ENCODE measurements around the gene ST6GALNAC6.
"Not testable (repeated sequence)": the region's sequence is repeated elsewhere in the genome, so short reads cannot be mapped to it uniquely, and the experiment has no call there.

The ST6GALNAC6 gene

DNA sequence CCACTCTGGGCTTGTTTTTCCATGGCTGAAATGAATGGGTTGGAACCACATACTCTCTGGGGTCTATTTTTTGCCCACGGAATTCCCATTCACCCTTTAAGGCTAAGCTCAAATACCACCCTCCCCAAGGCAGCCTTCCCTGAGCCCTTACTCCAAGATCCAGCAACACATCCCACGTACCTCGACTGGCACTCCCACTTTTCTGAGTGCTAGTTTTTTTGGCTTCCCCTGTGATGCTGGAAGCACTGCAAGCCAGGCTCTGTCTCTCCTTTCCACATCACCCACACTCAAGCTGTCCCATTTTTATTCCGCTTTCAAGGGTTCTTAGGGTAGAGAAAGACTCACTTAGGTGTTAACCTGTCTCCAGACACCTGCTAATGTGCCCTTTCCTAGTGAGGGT, 6.0 kb downstream of the ST6GALNAC6 start:
- DNase-seq (ENCODE audit: low read depth): no peak

GRCh38 chr9:127892831-127893230, 6.6 kb downstream of the ST6GALNAC6 start:
- DNase-seq (ENCODE audit: low read depth): no peak

- DNase-seq (ENCODE audit: low read depth): no peak
Measured at GRCh38 chr9:127890053-127890452, 9.3 kb downstream of the ST6GALNAC6 start.

DNA sequence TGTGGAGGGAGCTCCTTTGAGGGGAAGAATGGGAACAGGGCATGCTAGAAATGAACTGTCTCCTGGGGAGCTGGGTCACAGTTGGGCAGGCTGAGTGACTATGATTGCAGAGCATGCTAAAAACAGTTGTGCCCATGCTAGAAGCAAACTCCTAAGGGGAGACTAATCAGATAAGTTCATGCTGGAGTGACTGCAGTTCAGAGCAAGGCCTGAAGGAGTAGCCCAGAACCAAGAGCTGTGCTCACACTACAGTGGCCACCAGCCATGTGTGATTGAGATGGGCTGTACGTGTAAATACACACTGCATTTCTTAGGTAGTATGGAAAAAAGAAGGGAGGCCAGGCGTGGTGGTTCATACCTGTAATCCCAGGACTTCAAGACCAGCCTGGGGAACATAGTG, 11.6 kb downstream of the ST6GALNAC6 start:
- no peak for DNase-seq (ENCODE audit: low read depth)

DNA sequence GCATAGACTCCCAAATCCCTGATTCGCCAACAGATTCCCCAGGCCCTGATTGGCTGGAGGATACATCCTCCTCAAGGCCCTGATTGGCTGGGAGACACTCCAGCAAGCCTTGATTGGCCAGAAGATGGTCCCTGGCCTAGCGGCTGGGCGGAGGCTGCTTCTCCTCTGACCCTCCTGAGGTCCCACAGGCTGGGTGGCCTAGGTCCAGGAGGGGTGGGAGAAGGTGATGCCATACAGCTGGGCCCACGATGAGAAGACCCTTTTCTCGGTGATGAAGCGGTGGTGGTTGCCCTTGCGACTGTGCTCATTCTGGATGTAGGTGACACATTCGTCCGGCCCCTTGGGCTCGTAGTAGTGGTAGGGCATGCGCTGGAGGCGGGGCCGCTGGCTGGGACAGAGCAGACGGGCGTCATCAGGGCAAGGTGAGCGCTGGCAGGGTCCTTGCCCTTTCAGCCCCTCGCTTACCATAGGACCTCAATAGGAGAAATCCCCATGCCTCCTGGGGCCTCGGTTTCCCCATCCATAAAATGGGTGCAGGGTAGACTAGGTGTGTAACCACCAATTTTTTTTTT, 12.9 kb downstream of the ST6GALNAC6 start:
- no peak for DNase-seq (ENCODE audit: low read depth)

- DNase-seq (ENCODE audit: low read depth): no peak
Measured at GRCh38 chr9:127885508-127886281, 13.7 kb downstream of the ST6GALNAC6 start.

DNA sequence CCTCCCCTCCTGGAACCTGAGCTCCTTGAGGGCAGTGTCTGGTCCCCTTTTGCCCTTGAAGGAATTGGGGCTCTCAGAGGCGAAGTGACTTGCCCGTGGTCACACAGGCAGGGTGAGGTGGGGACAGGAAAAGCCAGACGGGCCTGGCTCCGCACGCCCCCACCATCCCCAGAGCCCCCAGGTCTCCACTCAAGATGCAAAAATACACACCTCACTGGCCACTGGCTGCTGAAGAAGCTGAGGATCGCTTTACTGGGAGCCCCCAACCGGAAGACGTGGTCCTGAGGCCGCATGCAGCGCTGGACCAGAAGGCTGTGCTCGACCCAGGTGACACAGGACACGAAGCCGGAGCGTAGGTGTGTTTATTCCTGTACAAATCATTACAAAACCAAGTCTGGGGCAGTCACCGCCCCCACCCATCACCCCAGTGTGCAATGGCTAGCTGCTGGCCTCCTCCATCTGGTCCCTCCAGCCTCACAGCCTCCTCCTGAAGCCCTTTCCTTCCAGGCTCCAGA, 14.4 kb downstream of the ST6GALNAC6 start:
- no peak for DNase-seq (ENCODE audit: low read depth)

DNA sequence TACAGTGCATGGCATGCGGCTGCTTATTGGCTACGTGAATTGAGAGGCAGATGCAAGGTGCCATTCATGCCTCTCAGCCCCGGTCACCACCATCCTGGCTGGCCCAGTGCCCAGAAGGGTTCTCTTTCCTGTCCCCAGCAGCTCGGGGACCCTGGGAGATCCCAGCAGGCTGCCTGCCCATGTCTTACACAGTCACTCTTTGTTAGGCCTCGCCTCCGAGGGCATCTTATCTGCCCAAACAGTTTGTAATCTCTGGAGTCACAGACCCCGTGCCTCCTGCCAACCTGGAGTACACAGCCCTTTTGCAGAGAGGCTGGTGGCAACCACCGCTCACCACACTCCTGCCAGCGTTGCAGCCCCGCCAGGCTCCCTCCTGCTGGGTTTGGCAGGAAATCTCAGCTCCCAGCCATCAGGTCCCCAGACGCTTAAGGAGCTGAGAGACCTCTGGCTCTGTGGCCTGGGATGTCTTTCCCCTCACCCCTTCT, 14.9 kb downstream of the ST6GALNAC6 start:
- no peak for DNase-seq (ENCODE audit: low read depth)

GRCh38 chr9:127883959-127884358, 15.4 kb downstream of the ST6GALNAC6 start:
- DNase-seq (ENCODE audit: low read depth): no peak

- not testable (repeated sequence) for DNase-seq (ENCODE audit: low read depth)
Measured at GRCh38 chr9:127881715-127882114, 17.7 kb downstream of the ST6GALNAC6 start.

- DNase-seq (ENCODE audit: low read depth): no peak
Measured at GRCh38 chr9:127880143-127880542, 19.3 kb downstream of the ST6GALNAC6 start.

GRCh38 chr9:127878652-127879390, 20.6 kb downstream of the ST6GALNAC6 start:
- DNase-seq (ENCODE audit: low read depth): no peak

- no peak for DNase-seq (ENCODE audit: low read depth)
Measured at GRCh38 chr9:127878001-127878651, 21.3 kb downstream of the ST6GALNAC6 start.

DNA sequence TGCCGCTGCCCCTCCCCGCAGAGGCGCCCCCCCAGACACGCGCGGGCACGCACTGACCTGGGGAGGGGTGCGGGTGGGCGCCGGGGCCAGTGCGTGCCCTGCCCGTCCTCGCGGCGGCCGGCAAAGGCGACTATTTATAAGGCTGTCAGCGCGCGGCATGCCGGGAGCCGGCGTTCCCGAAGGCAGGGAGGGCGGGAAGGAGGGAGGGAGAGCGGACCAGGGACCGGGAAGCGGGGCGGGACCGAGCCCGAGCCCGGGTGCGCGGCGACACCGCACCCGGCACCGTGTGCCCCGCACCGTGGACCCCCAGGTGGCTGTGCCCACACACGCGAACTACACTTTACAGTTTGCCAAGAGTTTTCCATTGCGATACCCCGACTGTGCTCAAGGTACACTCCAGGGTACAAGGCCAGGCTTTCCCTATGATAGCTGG, 21.8 kb downstream of the ST6GALNAC6 start, which contains the start of gene AK1:
Gene AK1, minus strand, starts transcription at position 110 of the 433 bp plus-strand sequence. CDS start 3,058 bp downstream, outside the sequence.
- no peak for DNase-seq (ENCODE audit: low read depth)

DNA sequence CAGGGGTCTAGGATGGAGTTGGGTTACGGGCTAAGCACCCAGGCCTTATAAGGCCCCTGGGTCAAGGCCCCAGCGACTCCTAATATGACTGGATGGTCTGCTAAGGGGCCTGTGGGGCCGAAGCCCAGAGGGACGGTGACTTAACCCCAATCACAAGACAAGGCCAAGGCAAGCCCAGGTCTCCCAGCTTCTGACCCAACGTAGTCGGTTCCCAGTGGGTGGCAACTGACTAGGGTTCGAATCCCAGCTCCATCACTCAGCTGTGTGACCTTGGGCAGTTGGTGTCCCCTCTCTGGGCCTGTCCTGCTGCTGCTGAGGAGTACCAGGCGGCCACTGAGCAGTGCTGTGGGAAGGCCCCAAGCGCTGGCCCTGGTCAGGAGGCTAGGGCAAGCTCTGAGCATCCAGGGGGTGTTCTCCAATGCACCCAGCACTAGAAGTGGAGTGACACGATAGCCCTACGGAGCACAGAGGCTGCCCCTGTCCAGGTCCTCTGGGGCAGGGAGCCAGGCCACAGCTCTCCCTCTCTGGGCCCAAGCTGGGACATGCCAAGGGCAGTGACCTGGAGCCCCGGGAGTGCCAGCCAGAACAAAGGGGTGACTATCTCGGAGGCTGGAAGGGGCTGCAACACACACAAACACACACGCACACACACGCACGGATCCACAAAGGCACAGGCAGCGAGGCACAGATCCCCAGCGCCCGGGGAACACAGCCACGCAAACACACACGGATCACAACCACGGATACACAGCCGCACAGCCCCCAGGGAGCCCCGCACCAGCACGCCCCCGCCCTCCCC, 22.4 kb downstream of the ST6GALNAC6 start:
- DNase-seq (ENCODE audit: low read depth): no peak

GRCh38 chr9:127876026-127876763, 23.2 kb downstream of the ST6GALNAC6 start:
- no peak for DNase-seq (ENCODE audit: low read depth)

DNA sequence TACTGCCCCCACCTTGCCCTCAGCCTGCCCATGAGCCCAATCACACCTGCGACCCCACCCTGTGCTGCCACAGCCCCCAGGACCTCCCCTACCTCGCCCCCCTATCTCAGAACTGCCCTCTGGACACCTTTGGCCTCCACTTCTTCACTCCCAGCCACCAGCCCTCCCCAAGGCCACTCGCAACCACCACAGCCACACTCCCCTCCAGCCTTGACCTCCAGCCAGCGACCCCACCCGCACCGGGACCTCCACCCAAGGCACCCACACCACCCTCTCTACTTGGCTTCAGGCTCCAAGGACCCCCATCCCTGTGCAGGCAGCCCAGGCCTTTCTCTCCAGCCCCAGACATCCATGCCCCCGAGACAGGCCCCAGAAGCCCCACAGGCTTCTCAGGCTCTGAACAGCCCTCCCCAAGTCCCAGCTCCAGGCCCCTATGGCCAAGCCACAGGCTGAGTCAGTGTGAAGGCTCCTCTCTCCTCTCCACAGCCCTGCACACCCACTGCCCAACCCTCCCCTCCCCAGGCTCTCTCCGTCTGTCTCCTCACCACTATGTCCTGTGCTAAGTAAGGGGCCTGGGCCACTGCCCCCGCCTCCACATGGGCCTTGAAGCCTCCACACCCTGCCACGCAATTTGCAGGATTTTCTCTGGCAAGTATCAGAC, 24.0 kb downstream of the ST6GALNAC6 start:
- DNase-seq (ENCODE audit: low read depth): no peak

DNA sequence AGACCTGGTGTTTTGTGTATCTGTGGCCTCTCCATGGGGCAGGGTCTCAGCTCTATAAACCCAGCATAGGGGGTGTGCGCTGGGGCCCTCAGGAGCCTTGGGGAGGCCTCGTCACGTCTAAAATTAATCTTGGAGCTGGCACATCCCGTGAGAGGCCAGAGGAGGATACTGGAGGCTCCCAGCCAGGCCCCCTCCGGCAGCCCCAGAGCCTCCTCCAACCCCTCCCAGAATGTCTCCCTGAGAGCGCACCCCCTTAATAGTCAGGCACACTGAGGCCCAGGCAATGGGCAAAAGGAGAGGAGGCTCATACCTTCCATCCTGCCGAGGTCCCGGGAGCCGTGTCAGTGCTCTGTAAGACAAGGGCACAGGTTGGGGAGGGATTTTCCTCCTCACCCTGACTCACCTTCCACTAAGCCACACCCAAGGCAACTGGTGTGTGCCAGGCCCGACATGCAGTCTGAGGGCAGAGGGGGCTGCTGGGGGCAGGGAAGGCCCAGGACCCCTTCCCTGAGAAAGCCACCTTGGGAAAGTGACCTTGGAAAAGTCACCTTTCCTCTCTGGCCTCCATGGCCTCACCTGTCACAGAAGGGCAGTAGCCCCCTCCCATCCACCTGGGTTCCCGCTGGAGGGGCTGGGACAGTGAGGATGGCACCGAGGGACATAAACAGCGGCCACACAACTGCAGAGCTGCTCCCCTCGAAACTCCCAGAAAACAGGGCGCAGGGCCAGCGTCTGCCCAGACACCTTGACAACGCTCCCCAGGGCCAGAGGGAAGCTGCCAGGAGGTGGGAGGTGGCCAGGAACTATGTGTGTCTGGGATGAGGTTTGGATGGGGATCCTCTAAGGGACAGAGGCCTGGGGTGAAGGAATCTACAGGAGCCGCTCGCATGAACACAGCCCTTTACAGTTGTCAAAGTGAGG, 24.8 kb downstream of the ST6GALNAC6 start:
- DNase-seq (ENCODE audit: low read depth): no peak

DNA sequence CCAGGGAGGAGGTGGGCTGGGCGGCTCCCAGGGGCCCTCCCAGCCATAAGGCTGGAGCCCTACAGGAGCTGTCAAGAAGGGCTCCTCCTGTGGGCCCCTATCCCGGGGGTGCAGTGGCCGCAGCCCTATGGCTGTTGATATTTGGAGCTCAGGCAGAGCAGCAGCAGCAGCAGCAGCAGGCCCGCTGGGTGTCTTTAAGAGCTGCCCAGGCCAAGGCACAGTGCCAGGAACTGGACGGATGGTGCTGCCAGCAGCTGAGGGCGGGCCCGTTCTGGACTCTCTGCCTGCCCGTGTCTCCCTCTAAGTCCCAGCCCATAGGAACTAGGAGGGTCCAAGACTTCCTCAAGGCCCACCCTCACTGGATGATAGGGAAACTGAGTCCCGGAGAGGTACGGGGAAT, 25.5 kb downstream of the ST6GALNAC6 start:
- DNase-seq (ENCODE audit: low read depth): no peak
